Hypothalamus (tissue), 51 donors: ENCODE measurements around the gene XAF1.
"Not testable (repeated sequence)": the region's sequence is repeated elsewhere in the genome, so short reads cannot be mapped to it uniquely, and the experiment has no call there.

Experiments
- DNase-seq, 51 donors: peaks; one replicate each; lab custom pipeline; 2025; lab: John Stamatoyannopoulos, UW

Gene XAF1

DNA sequence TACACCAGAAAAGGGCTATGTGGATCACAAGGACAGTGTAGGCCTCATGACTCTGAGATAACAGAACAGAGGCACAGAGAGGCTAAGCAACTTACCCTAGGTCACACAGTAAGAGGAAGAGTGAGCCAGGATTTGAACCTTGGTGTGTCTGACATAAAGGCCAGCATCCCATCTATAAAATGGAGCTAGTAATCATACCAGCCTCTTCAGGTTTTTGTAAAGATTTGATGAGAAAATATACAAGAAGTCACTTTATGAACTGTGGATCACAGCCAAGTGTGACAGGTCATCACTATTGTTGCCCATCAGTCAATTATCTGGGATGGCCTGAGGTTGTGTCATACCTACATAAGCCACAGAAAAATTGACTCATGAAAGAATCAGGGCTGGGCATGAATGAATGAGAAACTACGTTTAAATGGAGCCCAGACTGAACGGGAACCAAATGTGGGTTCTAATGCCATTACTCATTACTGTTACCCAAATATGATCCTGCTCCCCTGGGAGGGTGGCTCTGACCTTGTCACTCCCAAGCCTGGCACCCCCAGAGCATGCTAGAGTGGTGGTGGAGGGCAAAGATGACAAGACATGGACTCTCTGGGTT is 41.1 kb downstream of the XAF1 start:
- no peak for DNase-seq

DNA sequence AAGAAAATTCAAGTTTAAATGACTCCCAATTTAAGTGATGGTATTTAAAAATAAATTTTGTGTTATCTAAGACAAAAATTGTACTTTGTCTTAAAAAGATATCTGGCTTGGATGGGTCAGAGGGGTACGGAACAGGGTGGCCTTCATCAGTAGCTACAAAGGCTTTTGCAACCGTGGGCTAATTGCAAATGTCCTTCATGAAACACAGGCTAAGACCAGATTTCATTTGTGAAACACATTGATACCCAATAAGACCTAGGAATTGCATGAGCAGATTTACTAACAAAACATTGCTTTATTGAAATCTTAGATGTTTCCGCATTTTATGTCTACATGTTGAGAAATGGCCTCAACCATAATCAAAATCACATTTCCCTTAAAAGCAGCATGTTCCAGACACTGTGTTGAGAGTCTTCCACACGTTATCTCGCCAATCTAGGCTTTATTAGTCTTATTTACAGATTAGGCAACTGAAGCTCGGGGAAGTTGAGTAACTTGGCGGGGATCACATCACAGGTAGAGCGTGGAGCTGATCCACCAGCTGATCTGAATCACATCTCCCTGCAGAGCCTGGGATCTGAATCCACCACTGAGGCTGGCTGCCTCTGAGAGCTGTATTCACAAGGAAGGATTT is 42.0 kb downstream of the XAF1 start:
- no peak for DNase-seq

DNA sequence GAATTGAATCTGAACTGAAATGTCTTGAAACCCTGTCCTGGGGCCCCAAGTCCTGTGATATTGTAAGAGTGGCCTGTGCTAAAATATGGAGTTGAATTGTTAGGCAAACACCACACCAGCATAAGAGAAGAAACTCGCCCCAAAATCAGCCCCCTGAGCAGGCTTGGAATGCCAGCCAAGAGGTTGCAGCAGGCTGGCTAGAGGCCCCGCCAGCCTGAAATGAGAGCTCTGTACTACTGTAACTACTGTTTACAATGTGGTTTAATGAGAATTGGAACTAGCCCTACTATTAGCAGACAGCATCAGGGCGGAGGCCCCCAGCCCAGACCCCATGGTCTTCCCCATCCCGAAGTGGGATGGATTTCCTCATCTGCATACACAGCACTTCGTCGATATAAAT is 43.9 kb downstream of the XAF1 start:
- no peak for DNase-seq

DNA sequence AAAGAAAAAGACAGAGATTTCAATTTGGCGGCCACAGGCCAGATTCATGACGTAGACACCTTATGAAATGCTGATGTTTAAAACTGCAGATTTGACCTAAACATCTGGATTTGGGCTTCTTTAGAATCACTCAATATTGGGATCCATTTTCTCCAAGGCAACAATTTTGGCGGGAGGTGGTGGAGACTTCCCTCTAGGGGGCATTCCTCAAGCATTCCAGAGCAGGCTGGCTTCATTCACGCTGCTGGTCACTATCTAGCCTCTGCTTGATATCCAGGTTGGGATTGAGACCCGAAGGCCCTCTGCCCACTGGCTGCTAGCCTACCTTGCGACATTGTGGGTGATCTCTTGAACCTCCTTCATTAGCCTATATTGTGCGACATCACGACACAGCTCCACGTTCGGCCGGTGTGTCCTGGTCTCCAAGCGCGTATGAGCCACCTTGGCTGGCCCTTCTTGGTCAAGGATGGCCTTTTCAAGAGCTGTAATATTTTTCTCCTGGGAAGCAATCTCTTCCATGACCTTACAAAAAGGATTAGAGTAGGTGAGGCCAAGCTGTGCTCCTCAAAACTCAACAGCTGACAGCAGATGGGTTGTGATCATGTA is 44.7 kb downstream of the XAF1 start:
- DNase-seq = no peak

DNA sequence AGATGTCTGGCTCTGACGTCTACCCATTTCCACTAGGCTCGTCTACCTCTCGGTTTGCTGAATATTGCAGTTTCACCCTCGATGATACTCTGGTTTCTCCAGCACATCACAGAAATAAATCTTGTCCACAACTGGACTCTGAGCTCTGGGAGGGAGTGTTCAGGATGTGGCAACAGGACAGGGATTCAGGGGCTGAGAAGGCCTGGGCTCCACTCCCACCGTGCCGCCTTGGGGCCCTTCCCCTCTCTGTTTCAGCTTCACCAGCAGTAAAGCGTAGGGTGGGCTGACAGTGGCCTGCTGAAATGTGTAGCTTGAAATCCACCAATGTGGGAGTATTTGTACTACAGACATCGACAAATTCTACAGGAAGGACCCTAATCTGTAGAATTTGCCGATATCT is 55.7 kb downstream of the XAF1 start:
- DNase-seq = no peak

DNA sequence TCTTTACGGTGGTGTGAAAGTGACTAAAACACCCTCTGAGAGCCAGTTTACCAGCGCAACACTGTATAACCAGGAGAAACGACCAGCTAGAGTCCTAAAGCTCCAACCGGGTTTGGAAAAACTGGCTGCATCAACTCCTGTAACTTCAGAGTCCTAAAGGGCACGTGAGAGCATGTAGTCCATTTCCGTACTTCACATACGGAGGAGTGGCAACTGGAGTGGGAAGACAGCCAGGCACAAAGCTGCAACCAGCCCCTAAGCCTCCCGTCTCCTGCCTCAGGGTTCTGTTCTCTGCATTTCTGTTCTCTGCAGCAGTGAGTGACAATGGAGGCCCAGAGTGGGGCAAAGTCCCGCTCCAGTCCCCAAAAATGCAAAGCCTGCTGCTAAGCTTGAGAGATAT is 56.4 kb downstream of the XAF1 start:
- DNase-seq = no peak

DNA sequence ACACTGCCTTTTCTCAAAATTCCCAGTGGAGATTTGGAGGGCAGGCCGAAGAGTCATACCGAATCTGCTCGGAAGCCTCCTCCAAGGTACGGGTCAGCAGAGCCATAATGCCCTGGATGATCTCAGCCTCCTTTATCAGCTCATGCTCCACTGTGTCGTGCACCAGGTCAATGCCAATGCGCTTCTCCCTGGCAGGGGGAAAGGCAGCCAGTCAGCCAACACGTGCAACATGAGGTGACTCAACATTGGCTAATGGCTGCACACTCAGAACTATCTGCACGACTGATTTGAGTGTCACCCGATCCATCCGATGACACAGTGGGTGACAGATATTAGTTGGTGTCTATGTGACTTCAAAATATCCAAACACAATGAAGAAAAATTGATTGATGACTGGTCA is 59.9 kb downstream of the XAF1 start:
- DNase-seq = no peak

DNA sequence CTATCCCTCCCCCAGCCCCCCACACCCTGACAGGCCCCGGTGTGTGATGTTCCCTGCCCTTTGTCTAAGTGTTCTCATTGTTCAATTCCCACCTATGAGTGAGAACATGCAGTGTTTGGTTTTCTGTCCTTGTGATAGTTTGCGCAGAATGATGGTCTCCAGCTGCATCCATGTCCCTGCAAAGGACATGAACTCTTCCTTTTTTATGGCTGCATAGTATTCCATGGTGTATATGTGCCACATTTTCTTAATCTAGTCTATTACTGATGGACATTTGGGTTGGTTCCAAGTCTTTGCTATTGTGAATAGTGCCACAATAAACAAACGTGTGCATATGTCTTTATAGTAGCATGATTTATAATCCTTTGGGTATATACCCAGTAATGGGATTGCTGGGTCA is 60.5 kb downstream of the XAF1 start:
- DNase-seq = not testable (repeated sequence)

DNA sequence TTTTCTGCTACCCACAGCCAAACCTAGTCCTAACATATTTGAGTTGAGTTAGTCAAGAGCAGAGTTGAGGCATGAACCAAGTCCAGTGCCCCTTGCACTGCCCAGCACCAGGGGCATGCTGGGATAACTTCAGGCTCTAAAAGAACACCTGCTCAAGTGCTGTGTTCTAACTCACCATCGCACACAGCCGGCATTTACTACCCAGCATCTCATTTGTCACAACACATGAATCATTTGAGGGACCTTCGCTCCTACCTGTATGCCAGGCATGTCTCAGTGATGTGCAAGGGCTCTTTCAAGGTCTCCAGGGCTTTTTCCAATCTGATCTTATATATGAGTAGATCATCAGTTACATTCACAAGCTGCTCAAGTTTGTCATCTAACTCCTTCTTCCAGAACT is 63.1 kb downstream of the XAF1 start:
- DNase-seq = no peak

DNA sequence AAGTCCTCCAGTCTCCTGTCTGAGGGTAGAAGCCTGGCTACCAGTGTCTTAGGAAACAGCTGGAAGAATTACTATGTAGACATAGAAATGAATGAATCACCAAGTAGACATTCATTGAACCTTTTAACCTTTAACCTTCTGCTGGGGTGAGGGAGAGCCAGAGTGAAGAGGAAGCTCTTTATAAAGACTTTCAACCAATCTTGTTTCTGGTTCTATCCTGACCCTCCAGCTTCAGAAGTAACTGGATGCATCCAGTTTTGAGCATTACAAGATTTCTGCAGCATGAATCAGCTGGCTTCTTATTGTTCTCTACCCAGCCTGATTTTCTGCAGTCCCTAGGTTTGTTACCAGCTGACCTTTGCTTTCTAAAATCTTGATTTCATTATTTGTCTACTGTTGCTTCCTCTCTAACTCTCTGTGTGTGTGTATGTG is 67.2 kb downstream of the XAF1 start:
- DNase-seq = no peak
